HEK293 (cell line): Measurements from ENCODE around the gene THBD.

Source experiments
- CTCF ChIA-PET: fragments of 350-600 bp; formaldehyde crosslinking; extraction: SDS; loops from one replicate; lab custom pipeline; 2021; ENCODE audit warnings: antibody characterized with exemption; lab: Yijun Ruan, JAX
- POLR2A ChIA-PET: fragments of 300-600 bp; formaldehyde crosslinking; extraction: SDS; loops from one replicate; lab custom pipeline; 2020; ENCODE audit warnings: antibody characterized with exemption, inconsistent platforms; lab: Yijun Ruan, JAX
- H3K27ac ChIP-seq: fragments of 200-500 bp; sonication (Bioruptor generic); 2 replicates; pipeline ENCODE4 v1.5.1; 2014; ENCODE audit warnings: low read depth, low read length, control low read depth, inconsistent platforms; ENCODE audit errors: extremely low read depth
- H3K36me3 ChIP-seq, 2 experiments: fragments of 200-500 bp in 1 of 2; sonication (Bioruptor generic) in 1 of 2; 1 replicate in 1 of 2; 2 replicates in 1 of 2; pipeline ENCODE4 v1.5.1; 2014 to 2017; ENCODE audit warnings: inconsistent platforms in 2 of 2, low read length in 2 of 2; ENCODE audit not compliant: control insufficient read depth in 2 of 2, insufficient read depth in 1 of 2
- H3K4me1 ChIP-seq: fragments of 200-500 bp; sonication (Bioruptor generic); 2 replicates; pipeline ENCODE4 v1.5.1; 2014; ENCODE audit warnings: mild to moderate bottlenecking, low read length, inconsistent platforms; ENCODE audit not compliant: control insufficient read depth, insufficient read depth
- H3K4me3 ChIP-seq: 2 replicates; pipeline ENCODE4 v1.5.1; 2011; ENCODE audit warnings: low read depth, mild to moderate bottlenecking, control low read depth, low read length, moderate library complexity
- H3K9me3 ChIP-seq: fragments of 200-500 bp; sonication (Bioruptor generic); 2 replicates; pipeline ENCODE4 v1.5.1; 2014; ENCODE audit warnings: low read depth, low read length, inconsistent platforms; ENCODE audit not compliant: control insufficient read depth, insufficient read depth
- FEZF1 ChIP-seq: fragments of 450-650 bp; formaldehyde crosslinking; IDR thresholded peaks from 2 replicates; pipeline ENCODE4 v1.5.1; 2016; ENCODE audit warnings: missing biosample characterization, missing genetic modification characterization
- MEIS1 ChIP-seq: sonication (generic); formaldehyde crosslinking; IDR thresholded peaks from 2 replicates; pipeline ENCODE4 v1.8.1; 2022; ENCODE audit warnings: missing genetic modification reagents, mild to moderate bottlenecking, borderline replicate concordance
- MYNN ChIP-seq: fragments of 450-650 bp; formaldehyde crosslinking; IDR thresholded peaks from 2 replicates; pipeline ENCODE4 v1.5.1; 2016; ENCODE audit warnings: missing biosample characterization, missing genetic modification characterization, borderline replicate concordance
- OSR2 ChIP-seq: fragments of 450-650 bp; formaldehyde crosslinking; IDR thresholded peaks from 2 replicates; pipeline ENCODE4 v1.5.1; 2016; ENCODE audit warnings: missing biosample characterization, missing genetic modification characterization
- SP3 ChIP-seq: fragments of 450-650 bp; formaldehyde crosslinking; IDR thresholded peaks from 2 replicates; pipeline ENCODE4 v1.5.1; 2016; ENCODE audit warnings: missing biosample characterization, missing genetic modification characterization
- TCF7L2 ChIP-seq: IDR thresholded peaks from 2 replicates; pipeline ENCODE4 v1.6.1; 2011; ENCODE audit warnings: low read depth, mild to moderate bottlenecking, inconsistent platforms, low read length, moderate library complexity, borderline replicate concordance
- YY1 ChIP-seq: fragments of 450-650 bp; formaldehyde crosslinking; IDR thresholded peaks from 2 replicates; pipeline ENCODE4 v1.5.1; 2018; ENCODE audit warnings: missing biosample characterization, missing genetic modification characterization
- ZBTB1 ChIP-seq: fragments of 450-650 bp; formaldehyde crosslinking; IDR thresholded peaks from 2 replicates; pipeline ENCODE4 v1.5.1; 2016; ENCODE audit warnings: missing biosample characterization, missing genetic modification characterization
- ZEB2 ChIP-seq: fragments of 450-650 bp; formaldehyde crosslinking; IDR thresholded peaks from 2 replicates; pipeline ENCODE4 v1.5.1; 2016; ENCODE audit warnings: missing biosample characterization, missing genetic modification characterization
- ZNF2 ChIP-seq: fragments of 450-650 bp; formaldehyde crosslinking; IDR thresholded peaks from 2 replicates; pipeline ENCODE4 v1.5.1; 2016; ENCODE audit warnings: missing biosample characterization, missing genetic modification characterization
- ZNF394 ChIP-seq: fragments of 450-650 bp; formaldehyde crosslinking; IDR thresholded peaks from 2 replicates; pipeline ENCODE4 v1.5.1; 2016; ENCODE audit warnings: missing biosample characterization, missing genetic modification characterization, mild to moderate bottlenecking, moderate library complexity, borderline replicate concordance
- ZNF514 ChIP-seq: fragments of 450-650 bp; formaldehyde crosslinking; IDR thresholded peaks from 2 replicates; pipeline ENCODE4 v1.5.1; 2016; ENCODE audit warnings: missing biosample characterization, missing genetic modification characterization
- ZNF585B ChIP-seq: fragments of 450-650 bp; formaldehyde crosslinking; IDR thresholded peaks from 2 replicates; pipeline ENCODE4 v1.5.1; 2016; ENCODE audit warnings: missing biosample characterization, missing genetic modification characterization
- ZNF596 ChIP-seq: fragments of 450-650 bp; IDR thresholded peaks from 2 replicates; pipeline ENCODE4 v1.5.0; 2018; ENCODE audit warnings: missing biosample characterization, mild to moderate bottlenecking, missing genetic modification characterization, moderate library complexity
- ZNF621 ChIP-seq: fragments of 450-650 bp; formaldehyde crosslinking; IDR thresholded peaks from 2 replicates; pipeline ENCODE4 v1.5.1; 2017; ENCODE audit warnings: missing biosample characterization, missing genetic modification characterization
- ZNF624 ChIP-seq: fragments of 450-650 bp; formaldehyde crosslinking; IDR thresholded peaks from 2 replicates; pipeline ENCODE4 v1.5.1; 2017; ENCODE audit warnings: missing biosample characterization, missing genetic modification characterization
- ZNF654 ChIP-seq: fragments of 450-650 bp; formaldehyde crosslinking; IDR thresholded peaks from 2 replicates; pipeline ENCODE4 v1.5.1; 2016; ENCODE audit warnings: low read depth, missing biosample characterization, missing genetic modification characterization
- ZXDB ChIP-seq: fragments of 450-650 bp; formaldehyde crosslinking; IDR thresholded peaks from 2 replicates; pipeline ENCODE4 v1.5.1; 2016; ENCODE audit warnings: missing biosample characterization, missing genetic modification characterization
- TF ChIP-seq, protein P1 (sequence below): fragments of 450-650 bp; formaldehyde crosslinking; IDR thresholded peaks from 2 replicates; pipeline ENCODE4 v1.5.1; 2016; ENCODE audit warnings: missing biosample characterization, missing genetic modification characterization
- TF ChIP-seq, protein P2 (sequence below): fragments of 450-650 bp; formaldehyde crosslinking; IDR thresholded peaks from 2 replicates; pipeline ENCODE4 v1.5.1; 2016; ENCODE audit warnings: missing biosample characterization, missing genetic modification characterization
- TF ChIP-seq, protein P3 (sequence below): fragments of 450-650 bp; formaldehyde crosslinking; IDR thresholded peaks from 2 replicates; pipeline ENCODE4 v1.5.1; 2016; ENCODE audit warnings: missing biosample characterization, missing genetic modification characterization, low read depth
- TF ChIP-seq, protein P4 (sequence below): fragments of 450-650 bp; formaldehyde crosslinking; conservative IDR thresholded peaks from 2 replicates; pipeline ENCODE4 v1.5.1; 2016; ENCODE audit warnings: low read depth, missing biosample characterization, missing genetic modification characterization
- TF ChIP-seq, protein P5 (sequence below): fragments of 450-650 bp; formaldehyde crosslinking; IDR thresholded peaks from 2 replicates; pipeline ENCODE4 v1.5.1; 2017; ENCODE audit warnings: missing biosample characterization, missing genetic modification characterization
- TF ChIP-seq, protein P6 (sequence below): fragments of 450-650 bp; formaldehyde crosslinking; IDR thresholded peaks from 2 replicates; pipeline ENCODE4 v1.5.1; 2016; ENCODE audit warnings: missing biosample characterization, missing genetic modification characterization

THBD gene

DNA sequence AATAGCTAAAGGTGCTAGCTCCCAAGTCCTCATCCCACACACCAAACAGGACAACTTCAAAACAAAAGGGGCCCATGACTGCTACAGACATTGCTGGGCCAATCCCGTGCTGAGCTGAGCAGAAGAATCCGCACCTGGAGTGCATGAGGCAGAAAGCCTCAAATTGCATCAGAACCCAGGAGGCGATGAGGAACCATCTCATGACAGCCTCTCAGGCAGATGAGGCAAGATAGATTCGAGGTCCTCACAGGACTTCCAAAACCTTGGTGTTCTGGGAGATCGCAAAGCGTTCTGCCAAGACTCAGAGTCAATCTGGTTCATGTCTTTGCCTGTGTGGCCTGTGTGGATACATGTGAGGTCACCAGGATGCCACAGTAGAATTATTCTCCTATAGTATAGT is 47.2 kb downstream of the THBD start (continued):
- TF ChIP-seq, protein P1, sequence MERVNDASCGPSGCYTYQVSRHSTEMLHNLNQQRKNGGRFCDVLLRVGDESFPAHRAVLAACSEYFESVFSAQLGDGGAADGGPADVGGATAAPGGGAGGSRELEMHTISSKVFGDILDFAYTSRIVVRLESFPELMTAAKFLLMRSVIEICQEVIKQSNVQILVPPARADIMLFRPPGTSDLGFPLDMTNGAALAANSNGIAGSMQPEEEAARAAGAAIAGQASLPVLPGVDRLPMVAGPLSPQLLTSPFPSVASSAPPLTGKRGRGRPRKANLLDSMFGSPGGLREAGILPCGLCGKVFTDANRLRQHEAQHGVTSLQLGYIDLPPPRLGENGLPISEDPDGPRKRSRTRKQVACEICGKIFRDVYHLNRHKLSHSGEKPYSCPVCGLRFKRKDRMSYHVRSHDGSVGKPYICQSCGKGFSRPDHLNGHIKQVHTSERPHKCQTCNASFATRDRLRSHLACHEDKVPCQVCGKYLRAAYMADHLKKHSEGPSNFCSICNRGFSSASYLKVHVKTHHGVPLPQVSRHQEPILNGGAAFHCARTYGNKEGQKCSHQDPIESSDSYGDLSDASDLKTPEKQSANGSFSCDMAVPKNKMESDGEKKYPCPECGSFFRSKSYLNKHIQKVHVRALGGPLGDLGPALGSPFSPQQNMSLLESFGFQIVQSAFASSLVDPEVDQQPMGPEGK (tag by site-specific recombination), result no peak
- no peak for TF ChIP-seq MYNN
- no peak for TF ChIP-seq SP3 (tag by site-specific recombination)
- TF ChIP-seq, protein P2, sequence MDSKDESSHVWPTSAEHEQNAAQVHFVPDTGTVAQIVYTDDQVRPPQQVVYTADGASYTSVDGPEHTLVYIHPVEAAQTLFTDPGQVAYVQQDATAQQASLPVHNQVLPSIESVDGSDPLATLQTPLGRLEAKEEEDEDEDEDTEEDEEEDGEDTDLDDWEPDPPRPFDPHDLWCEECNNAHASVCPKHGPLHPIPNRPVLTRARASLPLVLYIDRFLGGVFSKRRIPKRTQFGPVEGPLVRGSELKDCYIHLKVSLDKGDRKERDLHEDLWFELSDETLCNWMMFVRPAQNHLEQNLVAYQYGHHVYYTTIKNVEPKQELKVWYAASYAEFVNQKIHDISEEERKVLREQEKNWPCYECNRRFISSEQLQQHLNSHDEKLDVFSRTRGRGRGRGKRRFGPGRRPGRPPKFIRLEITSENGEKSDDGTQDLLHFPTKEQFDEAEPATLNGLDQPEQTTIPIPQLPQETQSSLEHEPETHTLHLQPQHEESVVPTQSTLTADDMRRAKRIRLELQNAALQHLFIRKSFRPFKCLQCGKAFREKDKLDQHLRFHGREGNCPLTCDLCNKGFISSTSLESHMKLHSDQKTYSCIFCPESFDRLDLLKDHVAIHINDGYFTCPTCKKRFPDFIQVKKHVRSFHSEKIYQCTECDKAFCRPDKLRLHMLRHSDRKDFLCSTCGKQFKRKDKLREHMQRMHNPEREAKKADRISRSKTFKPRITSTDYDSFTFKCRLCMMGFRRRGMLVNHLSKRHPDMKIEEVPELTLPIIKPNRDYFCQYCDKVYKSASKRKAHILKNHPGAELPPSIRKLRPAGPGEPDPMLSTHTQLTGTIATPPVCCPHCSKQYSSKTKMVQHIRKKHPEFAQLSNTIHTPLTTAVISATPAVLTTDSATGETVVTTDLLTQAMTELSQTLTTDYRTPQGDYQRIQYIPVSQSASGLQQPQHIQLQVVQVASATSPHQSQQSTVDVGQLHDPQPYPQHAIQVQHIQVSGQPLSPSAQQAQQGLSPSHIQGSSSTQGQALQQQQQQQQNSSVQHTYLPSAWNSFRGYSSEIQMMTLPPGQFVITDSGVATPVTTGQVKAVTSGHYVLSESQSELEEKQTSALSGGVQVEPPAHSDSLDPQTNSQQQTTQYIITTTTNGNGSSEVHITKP, result no peak
- no peak for TF ChIP-seq YY1

DNA sequence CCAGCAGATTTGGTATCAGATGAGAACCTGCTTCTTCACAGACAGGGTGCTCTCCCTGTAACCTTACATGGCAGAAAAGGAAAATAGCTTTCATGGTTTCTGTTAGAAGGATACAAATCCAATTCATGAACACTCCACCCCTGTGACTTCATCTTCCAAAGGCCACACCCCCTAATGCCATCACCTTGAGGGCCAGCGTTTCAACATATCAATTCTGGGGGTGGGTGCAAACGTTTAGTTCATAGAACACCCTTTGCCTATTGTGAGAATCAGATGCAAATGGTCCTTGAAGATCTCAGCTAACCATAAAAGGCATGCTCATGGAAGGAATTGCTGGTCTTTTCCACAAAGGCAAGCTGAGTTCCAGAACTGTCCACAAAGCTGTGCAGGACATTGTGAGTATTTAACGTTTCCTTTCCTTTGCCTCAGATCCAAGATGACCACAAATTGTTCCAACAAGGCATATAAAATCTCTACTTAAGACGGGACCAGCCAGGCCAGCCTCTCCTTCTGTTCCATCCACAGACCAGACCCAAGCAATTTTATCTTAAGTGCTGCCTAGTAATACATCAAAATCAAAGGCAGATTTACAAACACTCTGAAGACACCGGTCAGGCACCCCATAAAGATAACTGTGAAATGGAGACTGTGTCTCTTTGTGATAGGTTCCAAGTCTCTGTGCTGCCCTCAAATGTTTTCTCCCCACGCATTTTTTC is 49.1 kb downstream of the THBD start:
- no peak overlapping the region for H3K27ac ChIP-seq
- H3K4me1 ChIP-seq, result no peaks in the 10 kb centered on the region
- POLR2A ChIA-PET, result no interaction called here
- no peak overlapping the region for H3K4me3 ChIP-seq
- H3K9me3 ChIP-seq, result no peaks in the 10 kb centered on the region
- no peaks in the 10 kb centered on the region for H3K36me3 ChIP-seq
- CTCF ChIA-PET, result interaction anchor here (0.8 to 1.2 kb wide), 2 partner anchors 12 to 340 kb away, joined by 3 to 4 read pairs; no protein-coding TSS in a partner anchor
- TF ChIP-seq ZXDB (tag by site-specific recombination) (no peak), ZNF621 (tag by site-specific recombination) (no peak), ZBTB1 (no peak), ZNF654 (tag by site-specific recombination) (no peak), ZEB2 (tag by site-specific recombination) (no peak), MEIS1 (CRISPR knock-in tag) (no peak), FEZF1 (tag by site-specific recombination) (no peak), ZNF624 (no peak), ZNF585B (tag by site-specific recombination) (no peak), TCF7L2 (no peak), ZNF514 (tag by site-specific recombination) (no peak), ZNF394 (no peak), ZNF2 (tag by site-specific recombination) (no peak), OSR2 (tag by site-specific recombination) (no peak), ZNF596 (no peak)
- TF ChIP-seq, protein P3, sequence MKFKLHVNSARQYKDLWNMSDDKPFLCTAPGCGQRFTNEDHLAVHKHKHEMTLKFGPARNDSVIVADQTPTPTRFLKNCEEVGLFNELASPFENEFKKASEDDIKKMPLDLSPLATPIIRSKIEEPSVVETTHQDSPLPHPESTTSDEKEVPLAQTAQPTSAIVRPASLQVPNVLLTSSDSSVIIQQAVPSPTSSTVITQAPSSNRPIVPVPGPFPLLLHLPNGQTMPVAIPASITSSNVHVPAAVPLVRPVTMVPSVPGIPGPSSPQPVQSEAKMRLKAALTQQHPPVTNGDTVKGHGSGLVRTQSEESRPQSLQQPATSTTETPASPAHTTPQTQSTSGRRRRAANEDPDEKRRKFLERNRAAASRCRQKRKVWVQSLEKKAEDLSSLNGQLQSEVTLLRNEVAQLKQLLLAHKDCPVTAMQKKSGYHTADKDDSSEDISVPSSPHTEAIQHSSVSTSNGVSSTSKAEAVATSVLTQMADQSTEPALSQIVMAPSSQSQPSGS (tag by site-specific recombination), result no peak
- TF ChIP-seq, protein P4, sequence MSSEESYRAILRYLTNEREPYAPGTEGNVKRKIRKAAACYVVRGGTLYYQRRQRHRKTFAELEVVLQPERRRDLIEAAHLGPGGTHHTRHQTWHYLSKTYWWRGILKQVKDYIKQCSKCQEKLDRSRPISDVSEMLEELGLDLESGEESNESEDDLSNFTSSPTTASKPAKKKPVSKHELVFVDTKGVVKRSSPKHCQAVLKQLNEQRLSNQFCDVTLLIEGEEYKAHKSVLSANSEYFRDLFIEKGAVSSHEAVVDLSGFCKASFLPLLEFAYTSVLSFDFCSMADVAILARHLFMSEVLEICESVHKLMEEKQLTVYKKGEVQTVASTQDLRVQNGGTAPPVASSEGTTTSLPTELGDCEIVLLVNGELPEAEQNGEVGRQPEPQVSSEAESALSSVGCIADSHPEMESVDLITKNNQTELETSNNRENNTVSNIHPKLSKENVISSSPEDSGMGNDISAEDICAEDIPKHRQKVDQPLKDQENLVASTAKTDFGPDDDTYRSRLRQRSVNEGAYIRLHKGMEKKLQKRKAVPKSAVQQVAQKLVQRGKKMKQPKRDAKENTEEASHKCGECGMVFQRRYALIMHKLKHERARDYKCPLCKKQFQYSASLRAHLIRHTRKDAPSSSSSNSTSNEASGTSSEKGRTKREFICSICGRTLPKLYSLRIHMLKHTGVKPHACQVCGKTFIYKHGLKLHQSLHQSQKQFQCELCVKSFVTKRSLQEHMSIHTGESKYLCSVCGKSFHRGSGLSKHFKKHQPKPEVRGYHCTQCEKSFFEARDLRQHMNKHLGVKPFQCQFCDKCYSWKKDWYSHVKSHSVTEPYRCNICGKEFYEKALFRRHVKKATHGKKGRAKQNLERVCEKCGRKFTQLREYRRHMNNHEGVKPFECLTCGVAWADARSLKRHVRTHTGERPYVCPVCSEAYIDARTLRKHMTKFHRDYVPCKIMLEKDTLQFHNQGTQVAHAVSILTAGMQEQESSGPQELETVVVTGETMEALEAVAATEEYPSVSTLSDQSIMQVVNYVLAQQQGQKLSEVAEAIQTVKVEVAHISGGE (tag by site-specific recombination), result no peak
- TF ChIP-seq, protein P5, sequence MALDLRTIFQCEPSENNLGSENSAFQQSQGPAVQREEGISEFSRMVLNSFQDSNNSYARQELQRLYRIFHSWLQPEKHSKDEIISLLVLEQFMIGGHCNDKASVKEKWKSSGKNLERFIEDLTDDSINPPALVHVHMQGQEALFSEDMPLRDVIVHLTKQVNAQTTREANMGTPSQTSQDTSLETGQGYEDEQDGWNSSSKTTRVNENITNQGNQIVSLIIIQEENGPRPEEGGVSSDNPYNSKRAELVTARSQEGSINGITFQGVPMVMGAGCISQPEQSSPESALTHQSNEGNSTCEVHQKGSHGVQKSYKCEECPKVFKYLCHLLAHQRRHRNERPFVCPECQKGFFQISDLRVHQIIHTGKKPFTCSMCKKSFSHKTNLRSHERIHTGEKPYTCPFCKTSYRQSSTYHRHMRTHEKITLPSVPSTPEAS (tag by site-specific recombination), result no peak
- TF ChIP-seq, protein P6, sequence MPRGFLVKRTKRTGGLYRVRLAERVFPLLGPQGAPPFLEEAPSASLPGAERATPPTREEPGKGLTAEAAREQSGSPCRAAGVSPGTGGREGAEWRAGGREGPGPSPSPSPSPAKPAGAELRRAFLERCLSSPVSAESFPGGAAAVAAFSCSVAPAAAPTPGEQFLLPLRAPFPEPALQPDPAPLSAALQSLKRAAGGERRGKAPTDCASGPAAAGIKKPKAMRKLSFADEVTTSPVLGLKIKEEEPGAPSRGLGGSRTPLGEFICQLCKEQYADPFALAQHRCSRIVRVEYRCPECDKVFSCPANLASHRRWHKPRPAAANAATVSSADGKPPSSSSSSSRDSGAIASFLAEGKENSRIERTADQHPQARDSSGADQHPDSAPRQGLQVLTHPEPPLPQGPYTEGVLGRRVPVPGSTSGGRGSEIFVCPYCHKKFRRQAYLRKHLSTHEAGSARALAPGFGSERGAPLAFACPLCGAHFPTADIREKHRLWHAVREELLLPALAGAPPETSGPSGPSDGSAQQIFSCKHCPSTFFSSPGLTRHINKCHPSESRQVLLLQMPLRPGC (tag by site-specific recombination), result no peak
